PC-9 (cell line): ENCODE data around the gene SNAP91. TPM values are rescaled to one million over a fixed set of nuclear protein-coding genes. Genes with fewer than 3 reads are reported as not detected.

ENCODE experiments used
- BruUV-seq: library from RNA; stranded (reverse); fragments of 400-500 nt; replicated peaks from 2 replicates; lab custom pipeline; 2021; lab: Mats Ljungman, UMichigan
- CTCF ChIA-PET: fragments of 300-600 bp; sonication (Branson Sonifier 250); formaldehyde crosslinking; loops from one replicate; lab custom pipeline; 2022; ENCODE audit warnings: antibody characterized with exemption; lab: Charles Lee
- POLR2A ChIA-PET: fragments of 300-600 bp; sonication (Branson Sonifier 250); formaldehyde crosslinking; loops from one replicate; lab custom pipeline; 2022; ENCODE audit warnings: antibody characterized with exemption; ENCODE audit not compliant: unreplicated experiment; lab: Charles Lee
- DNase-seq, 2 experiments: peaks; one replicate each; pipeline versions ENCODE4 v3.0.0 to v3.0.0-alpha.2; 2015 to 2022; ENCODE audit warnings: mixed read lengths in 1 of 2
- H2AFZ ChIP-seq: fragments of 200-600 bp; sonication (generic); 2 replicates; pipeline ENCODE4 v1.8.1; 2017; ENCODE audit warnings: antibody characterized with exemption
- H3F3A ChIP-seq: fragments of 200-600 bp; sonication (generic); 2 replicates; pipeline ENCODE4 v1.8.1; 2017; ENCODE audit warnings: antibody characterized with exemption, mild to moderate bottlenecking, low read depth; ENCODE audit not compliant: insufficient read depth
- H3K27ac ChIP-seq: fragments of 200-600 bp; sonication (generic); 2 replicates; pipeline ENCODE4 v1.6.1; 2016; ENCODE audit warnings: mixed run types
- H3K27me3 ChIP-seq: fragments of 200-600 bp; sonication (generic); 2 replicates; pipeline ENCODE4 v1.6.1; 2016; ENCODE audit warnings: low read depth, mixed run types; ENCODE audit not compliant: insufficient read depth
- H3K36me3 ChIP-seq: fragments of 200-600 bp; sonication (generic); 2 replicates; pipeline ENCODE4 v1.6.1; 2016; ENCODE audit warnings: low read depth, mixed run types
- H3K4me1 ChIP-seq: fragments of 200-600 bp; sonication (generic); replicated peaks from 2 replicates; pipeline ENCODE4 v1.6.1; 2016; ENCODE audit warnings: mixed run types; ENCODE audit not compliant: insufficient read depth
- H3K4me2 ChIP-seq: fragments of 200-600 bp; sonication (generic); 2 replicates; pipeline ENCODE4 v1.6.1; 2017; ENCODE audit warnings: mixed run types
- H3K4me3 ChIP-seq: fragments of 200-600 bp; sonication (generic); 2 replicates; pipeline ENCODE4 v1.6.1; 2016; ENCODE audit warnings: mixed run types
- H3K79me2 ChIP-seq: fragments of 200-600 bp; sonication (generic); 2 replicates; pipeline ENCODE4 v1.6.1; 2017; ENCODE audit warnings: low read depth, mixed run types
- H3K9me2 ChIP-seq: fragments of 200-600 bp; sonication (generic); 2 replicates; pipeline ENCODE4 v1.8.1; 2017; ENCODE audit warnings: mild to moderate bottlenecking; ENCODE audit not compliant: insufficient read depth
- H3K9me3 ChIP-seq: fragments of 200-600 bp; sonication (generic); 2 replicates; pipeline ENCODE4 v1.8.1; 2016; ENCODE audit warnings: low read depth; ENCODE audit not compliant: insufficient read depth
- H4K20me1 ChIP-seq: fragments of 200-600 bp; sonication (generic); 2 replicates; pipeline ENCODE4 v1.8.1; 2017; ENCODE audit not compliant: insufficient read depth
- EZH2 ChIP-seq: fragments of 200-600 bp; sonication (generic); IDR thresholded peaks from 2 replicates; pipeline ENCODE4 v1.8.0; 2017; ENCODE audit warnings: antibody characterized with exemption, low read depth
- intact Hi-C: fragments of 100-400 bp; cut with micrococcal nuclease; formaldehyde crosslinking; loops from one replicate; pipeline ENCODE4 v1.10.0; 2022; ENCODE audit not compliant: unreplicated experiment
- total RNA-seq: library from RNA; stranded (reverse); gene quantifications from 2 replicates; pipeline ENCODE4 v1.2.3, GENCODE V29; 2021
- TF ChIP-seq, protein P1 (sequence below): fragments of 200-600 bp; sonication (generic); conservative IDR thresholded peaks from 2 replicates; pipeline ENCODE4 v1.6.1; 2017; ENCODE audit warnings: mixed run types, antibody characterized with exemption, mild to moderate bottlenecking, moderate library complexity

The SNAP91 gene
- total RNA-seq, 1 experiment from 2014 or later: not detected

DNA sequence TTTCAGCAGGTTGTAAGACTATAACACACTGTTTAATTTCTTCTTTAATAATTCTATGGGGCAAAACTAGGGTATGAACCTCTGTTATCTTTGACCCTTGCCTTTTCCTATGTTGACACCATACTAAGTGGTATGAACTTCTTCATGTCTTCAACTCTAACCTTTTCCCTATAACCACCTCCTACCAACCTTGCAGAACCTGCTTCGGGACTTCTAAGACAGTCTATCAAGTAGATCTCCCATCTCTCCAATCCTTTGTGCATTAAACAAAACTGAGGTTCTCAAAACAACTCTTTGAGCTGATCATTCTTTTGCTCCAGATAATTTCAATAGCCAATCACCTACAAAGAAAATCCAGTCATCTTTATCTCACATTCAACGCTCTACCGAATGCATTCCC is 23.4 kb downstream of the SNAP91 start:
- Histone ChIP-seq H3F3A (no peaks in the 10 kb centered on the region), H3K36me3 (no peaks in the 10 kb centered on the region), H2AFZ (no peak overlapping the region), H3K9me3 (no peaks in the 10 kb centered on the region), H3K27ac (no peak overlapping the region), H3K4me2 (no peak overlapping the region), H3K9me2 (no peaks in the 10 kb centered on the region), H4K20me1 (no peaks in the 10 kb centered on the region), H3K27me3 (no peaks in the 10 kb centered on the region), H3K79me2 (no peaks in the 10 kb centered on the region), H3K4me3 (no peak overlapping the region), H3K4me1 (no peaks in the 10 kb centered on the region)
- ChIA-PET POLR2A (no interaction called here), CTCF (no interaction called here)
- DNase-seq: no peak
- BruUV-seq: no TSS peak
- intact Hi-C loops: no loop called here
- no peak for TF ChIP-seq EZH2
- TF ChIP-seq, protein P1, sequence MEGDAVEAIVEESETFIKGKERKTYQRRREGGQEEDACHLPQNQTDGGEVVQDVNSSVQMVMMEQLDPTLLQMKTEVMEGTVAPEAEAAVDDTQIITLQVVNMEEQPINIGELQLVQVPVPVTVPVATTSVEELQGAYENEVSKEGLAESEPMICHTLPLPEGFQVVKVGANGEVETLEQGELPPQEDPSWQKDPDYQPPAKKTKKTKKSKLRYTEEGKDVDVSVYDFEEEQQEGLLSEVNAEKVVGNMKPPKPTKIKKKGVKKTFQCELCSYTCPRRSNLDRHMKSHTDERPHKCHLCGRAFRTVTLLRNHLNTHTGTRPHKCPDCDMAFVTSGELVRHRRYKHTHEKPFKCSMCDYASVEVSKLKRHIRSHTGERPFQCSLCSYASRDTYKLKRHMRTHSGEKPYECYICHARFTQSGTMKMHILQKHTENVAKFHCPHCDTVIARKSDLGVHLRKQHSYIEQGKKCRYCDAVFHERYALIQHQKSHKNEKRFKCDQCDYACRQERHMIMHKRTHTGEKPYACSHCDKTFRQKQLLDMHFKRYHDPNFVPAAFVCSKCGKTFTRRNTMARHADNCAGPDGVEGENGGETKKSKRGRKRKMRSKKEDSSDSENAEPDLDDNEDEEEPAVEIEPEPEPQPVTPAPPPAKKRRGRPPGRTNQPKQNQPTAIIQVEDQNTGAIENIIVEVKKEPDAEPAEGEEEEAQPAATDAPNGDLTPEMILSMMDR: no peak

DNA sequence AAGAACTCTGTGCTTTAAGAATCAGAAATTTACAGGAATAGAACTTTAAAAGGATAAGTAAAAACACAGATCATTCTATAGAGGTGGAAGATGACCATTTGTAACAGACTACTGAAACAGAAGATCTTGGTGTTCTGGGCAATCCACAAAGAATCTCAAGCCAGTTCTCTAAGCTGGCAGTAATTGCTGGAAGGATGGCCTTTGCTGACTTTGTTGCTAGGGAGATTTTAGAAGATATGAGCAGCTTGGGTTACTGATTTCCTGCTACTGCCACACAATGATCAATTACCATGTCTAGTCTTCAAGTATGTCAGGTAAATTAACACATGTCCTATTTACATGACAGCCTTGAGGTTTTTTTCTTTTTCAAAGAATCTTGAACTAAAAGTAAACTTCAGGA is 31.1 kb downstream of the SNAP91 start:
- Histone ChIP-seq H3K9me2 (no peaks in the 10 kb centered on the region), H3F3A (no peaks in the 10 kb centered on the region), H4K20me1 (no peaks in the 10 kb centered on the region), H3K9me3 (no peaks in the 10 kb centered on the region), H3K4me3 (no peak overlapping the region), H3K79me2 (no peaks in the 10 kb centered on the region), H2AFZ (no peak overlapping the region), H3K4me1 (no peaks in the 10 kb centered on the region), H3K4me2 (no peak overlapping the region), H3K36me3 (no peaks in the 10 kb centered on the region), H3K27ac (no peak overlapping the region), H3K27me3 (no peaks in the 10 kb centered on the region)
- BruUV-seq: no TSS peak
- intact Hi-C loops: no loop called here
- no peak for DNase-seq
- ChIA-PET POLR2A (no interaction called here), CTCF (no interaction called here)
- TF ChIP-seq, protein P1: no peak
- no peak for TF ChIP-seq EZH2

DNA sequence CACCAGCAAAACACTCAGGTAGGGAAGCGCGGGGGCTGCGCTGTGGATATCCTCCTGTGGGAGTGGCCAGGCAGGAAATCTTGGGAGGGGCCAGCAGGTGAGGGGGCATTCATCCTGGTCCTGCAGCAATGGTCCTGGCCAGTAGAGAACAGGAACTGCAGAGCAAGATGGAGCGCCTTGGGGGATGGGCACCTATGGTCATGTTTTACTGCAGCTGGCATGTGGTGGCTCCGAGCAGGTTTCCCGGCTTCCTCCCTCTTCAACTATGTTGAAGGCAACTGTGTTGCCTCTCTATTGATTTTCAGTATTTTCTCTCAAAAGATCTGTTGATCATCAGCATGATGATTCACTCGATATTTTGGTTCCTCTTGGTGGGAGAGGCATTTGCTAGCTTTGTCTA is 70.9 kb downstream of the SNAP91 start:
- no peaks in the 10 kb centered on the region for H3K9me3 ChIP-seq
- H2AFZ ChIP-seq: no peak overlapping the region
- no peaks in the 10 kb centered on the region for H3K9me2 ChIP-seq
- POLR2A ChIA-PET: no interaction called here
- H4K20me1 ChIP-seq: no peaks in the 10 kb centered on the region
- no peaks in the 10 kb centered on the region for H3F3A ChIP-seq
- TF ChIP-seq, protein P1: no peak
- DNase-seq: no peak
- intact Hi-C loops: no loop called here
- H3K27ac ChIP-seq: no peak overlapping the region
- H3K4me2 ChIP-seq: no peak overlapping the region
- no peaks in the 10 kb centered on the region for H3K4me1 ChIP-seq
- H3K36me3 ChIP-seq: no peaks in the 10 kb centered on the region
- H3K79me2 ChIP-seq: no peaks in the 10 kb centered on the region
- no peaks in the 10 kb centered on the region for H3K27me3 ChIP-seq
- no peak overlapping the region for H3K4me3 ChIP-seq
- no TSS peak for BruUV-seq
- CTCF ChIA-PET: no interaction called here
